KMS-11 (cell line): ENCODE results near the gene SEMA5A.

Source experiments
- H2AFZ ChIP-seq: fragments of 200-600 bp; sonication (generic); 2 replicates; pipeline ENCODE4 v1.6.1; 2016; ENCODE audit warnings: antibody characterized with exemption, mixed run types, low read depth
- H3K27ac ChIP-seq: fragments of 200-600 bp; sonication (generic); 2 replicates; pipeline ENCODE4 v1.6.1; 2016; ENCODE audit warnings: mild to moderate bottlenecking, mixed run types
- H3K27me3 ChIP-seq: fragments of 200-600 bp; sonication (generic); 2 replicates; pipeline ENCODE4 v1.6.1; 2017; ENCODE audit warnings: mild to moderate bottlenecking, low read depth, mixed run types, moderate library complexity; ENCODE audit not compliant: insufficient read depth
- H3K36me3 ChIP-seq: fragments of 200-600 bp; sonication (generic); 2 replicates; pipeline ENCODE4 v1.6.1; 2017; ENCODE audit warnings: mild to moderate bottlenecking, mixed run types; ENCODE audit not compliant: insufficient read depth
- H3K4me1 ChIP-seq: fragments of 200-600 bp; sonication (generic); 2 replicates; pipeline ENCODE4 v1.6.1; 2016; ENCODE audit warnings: mild to moderate bottlenecking, low read depth, mixed run types; ENCODE audit not compliant: poor library complexity, severe bottlenecking
- H3K4me2 ChIP-seq: fragments of 200-600 bp; sonication (generic); 2 replicates; pipeline ENCODE4 v1.7.0; 2016; ENCODE audit warnings: mild to moderate bottlenecking, mixed run types
- H3K4me3 ChIP-seq: fragments of 200-600 bp; sonication (generic); IDR thresholded peaks from 2 replicates; pipeline ENCODE4 v1.6.1; 2017; ENCODE audit warnings: low read depth, low read length, mixed read lengths; ENCODE audit not compliant: insufficient read depth
- H3K79me2 ChIP-seq: fragments of 200-600 bp; sonication (generic); 2 replicates; pipeline ENCODE4 v1.6.1; 2016; ENCODE audit warnings: low read depth, mixed run types; ENCODE audit not compliant: insufficient read depth
- H3K9ac ChIP-seq: fragments of 200-600 bp; sonication (generic); 2 replicates; pipeline ENCODE4 v1.6.1; 2016; ENCODE audit warnings: mild to moderate bottlenecking, mixed run types
- H4K20me1 ChIP-seq: fragments of 200-600 bp; sonication (generic); 2 replicates; pipeline ENCODE4 v1.6.1; 2016; ENCODE audit warnings: mild to moderate bottlenecking, mixed run types; ENCODE audit not compliant: insufficient read depth
- TF ChIP-seq, protein P1 (sequence below): fragments of 200-600 bp; sonication (generic); conservative IDR thresholded peaks from 2 replicates; pipeline ENCODE4 v1.6.1; 2017; ENCODE audit warnings: low read depth, mild to moderate bottlenecking, antibody characterized with exemption, low read length, moderate library complexity, mixed read lengths

SEMA5A gene

DNA sequence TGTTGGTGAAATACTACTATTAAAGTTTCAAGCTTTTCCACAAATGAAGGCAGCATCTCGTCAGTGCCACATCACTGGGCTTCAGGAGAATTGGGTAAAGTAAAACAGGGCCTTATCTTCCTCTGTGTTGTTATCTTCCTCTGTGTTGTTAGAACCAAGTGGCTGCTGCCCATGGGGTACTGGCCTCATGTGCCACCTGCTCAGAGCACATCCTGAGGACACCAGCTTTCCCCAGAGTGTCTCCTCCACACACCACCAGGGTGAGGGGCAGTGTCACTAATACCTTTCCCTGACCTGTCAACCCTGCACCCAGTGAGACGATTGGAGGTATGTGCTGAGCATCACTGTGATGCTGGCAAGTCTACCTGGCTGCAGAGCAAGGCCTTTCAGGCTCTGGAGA lies 499.9 kb downstream of the SEMA5A start:
- H3K9ac ChIP-seq, result no peak overlapping the region
- no peak overlapping the region for H3K27ac ChIP-seq
- H3K4me2 ChIP-seq, result no peak overlapping the region
- no peaks in the 10 kb centered on the region for H3K27me3 ChIP-seq
- no peak overlapping the region for H2AFZ ChIP-seq
- no peaks in the 10 kb centered on the region for H3K79me2 ChIP-seq
- H3K4me1 ChIP-seq, result no peaks in the 10 kb centered on the region
- H4K20me1 ChIP-seq, result no peaks in the 10 kb centered on the region
- TF ChIP-seq, protein P1, sequence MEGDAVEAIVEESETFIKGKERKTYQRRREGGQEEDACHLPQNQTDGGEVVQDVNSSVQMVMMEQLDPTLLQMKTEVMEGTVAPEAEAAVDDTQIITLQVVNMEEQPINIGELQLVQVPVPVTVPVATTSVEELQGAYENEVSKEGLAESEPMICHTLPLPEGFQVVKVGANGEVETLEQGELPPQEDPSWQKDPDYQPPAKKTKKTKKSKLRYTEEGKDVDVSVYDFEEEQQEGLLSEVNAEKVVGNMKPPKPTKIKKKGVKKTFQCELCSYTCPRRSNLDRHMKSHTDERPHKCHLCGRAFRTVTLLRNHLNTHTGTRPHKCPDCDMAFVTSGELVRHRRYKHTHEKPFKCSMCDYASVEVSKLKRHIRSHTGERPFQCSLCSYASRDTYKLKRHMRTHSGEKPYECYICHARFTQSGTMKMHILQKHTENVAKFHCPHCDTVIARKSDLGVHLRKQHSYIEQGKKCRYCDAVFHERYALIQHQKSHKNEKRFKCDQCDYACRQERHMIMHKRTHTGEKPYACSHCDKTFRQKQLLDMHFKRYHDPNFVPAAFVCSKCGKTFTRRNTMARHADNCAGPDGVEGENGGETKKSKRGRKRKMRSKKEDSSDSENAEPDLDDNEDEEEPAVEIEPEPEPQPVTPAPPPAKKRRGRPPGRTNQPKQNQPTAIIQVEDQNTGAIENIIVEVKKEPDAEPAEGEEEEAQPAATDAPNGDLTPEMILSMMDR, result no peak
- H3K36me3 ChIP-seq, result no peaks in the 10 kb centered on the region
- H3K4me3 ChIP-seq, result no peak overlapping the region

DNA sequence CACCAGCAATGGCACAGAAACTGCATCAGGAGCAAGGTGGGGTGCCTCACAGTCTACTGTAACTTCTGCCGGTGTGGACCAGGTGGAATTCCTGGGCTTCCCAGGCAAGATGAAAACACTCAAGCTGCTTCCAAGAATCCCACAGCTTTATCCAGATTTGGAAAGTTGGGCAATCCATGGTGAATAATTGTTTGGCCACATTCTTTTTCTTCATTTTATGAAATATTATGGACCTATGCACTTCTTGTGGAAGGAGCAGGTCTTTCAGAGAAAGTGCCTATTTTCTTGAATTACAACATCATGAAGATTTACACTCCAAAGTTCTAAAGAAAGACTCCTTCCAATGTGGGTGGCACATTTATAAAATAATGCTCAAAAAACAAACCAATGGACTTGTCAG lies 503.6 kb downstream of the SEMA5A start:
- no peaks in the 10 kb centered on the region for H4K20me1 ChIP-seq
- H3K36me3 ChIP-seq, result no peaks in the 10 kb centered on the region
- H3K4me2 ChIP-seq, result no peak overlapping the region
- H3K27ac ChIP-seq, result no peak overlapping the region
- no peaks in the 10 kb centered on the region for H3K4me1 ChIP-seq
- H2AFZ ChIP-seq, result no peak overlapping the region
- H3K27me3 ChIP-seq, result no peaks in the 10 kb centered on the region
- TF ChIP-seq, protein P1, result no peak
- H3K9ac ChIP-seq, result no peak overlapping the region
- H3K4me3 ChIP-seq, result no peak overlapping the region
- no peaks in the 10 kb centered on the region for H3K79me2 ChIP-seq

DNA sequence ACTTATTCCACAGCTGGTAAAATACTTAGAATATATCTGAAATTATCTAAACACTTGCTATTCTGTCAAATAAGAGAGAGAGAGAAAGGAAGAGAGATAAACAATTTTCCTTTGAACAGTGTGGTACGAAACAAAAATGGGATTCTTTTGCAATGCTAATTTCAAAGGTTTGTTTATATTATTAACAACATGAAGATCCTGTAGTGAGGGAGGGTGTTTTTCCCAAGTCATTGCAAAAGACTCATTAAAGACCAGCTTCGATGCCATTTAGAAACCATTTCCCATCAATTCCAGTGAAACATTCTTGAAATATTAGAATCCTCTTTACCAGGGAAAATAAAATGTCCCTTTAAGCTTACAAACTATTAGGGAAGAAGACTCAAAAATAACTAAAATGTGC lies 505.4 kb downstream of the SEMA5A start:
- Histone ChIP-seq H3K4me1 (no peaks in the 10 kb centered on the region), H3K9ac (no peak overlapping the region), H3K79me2 (no peaks in the 10 kb centered on the region), H4K20me1 (no peaks in the 10 kb centered on the region), H3K4me3 (no peak overlapping the region), H3K4me2 (no peak overlapping the region), H2AFZ (no peak overlapping the region), H3K27ac (no peak overlapping the region), H3K36me3 (no peaks in the 10 kb centered on the region), H3K27me3 (no peaks in the 10 kb centered on the region)
- TF ChIP-seq, protein P1, result no peak

DNA sequence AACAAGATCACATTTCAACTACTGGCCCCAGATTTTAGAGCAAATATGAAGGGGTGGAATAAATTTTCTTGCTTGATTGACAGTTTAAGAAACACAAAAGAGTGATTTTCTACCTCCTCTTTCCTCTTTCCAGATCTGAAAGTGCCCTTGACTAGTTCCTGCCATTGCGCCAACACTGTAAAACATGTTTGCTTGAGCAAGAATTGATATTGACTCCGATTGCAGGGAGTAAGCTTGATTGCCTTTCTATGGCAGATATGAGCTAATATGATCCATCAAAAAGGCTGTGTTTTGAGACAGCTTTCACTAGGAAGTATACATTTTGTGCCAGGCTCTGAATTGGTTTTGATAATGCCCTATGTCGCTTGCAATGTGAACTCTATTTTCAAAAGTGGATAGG lies 508.8 kb downstream of the SEMA5A start:
- no peaks in the 10 kb centered on the region for H3K79me2 ChIP-seq
- no peak overlapping the region for H3K4me2 ChIP-seq
- no peaks in the 10 kb centered on the region for H4K20me1 ChIP-seq
- no peak overlapping the region for H3K27ac ChIP-seq
- no peaks in the 10 kb centered on the region for H3K27me3 ChIP-seq
- H3K4me3 ChIP-seq, result no peak overlapping the region
- no peak overlapping the region for H3K9ac ChIP-seq
- H3K4me1 ChIP-seq, result no peaks in the 10 kb centered on the region
- TF ChIP-seq, protein P1, result no peak
- H2AFZ ChIP-seq, result no peak overlapping the region
- H3K36me3 ChIP-seq, result no peaks in the 10 kb centered on the region

DNA sequence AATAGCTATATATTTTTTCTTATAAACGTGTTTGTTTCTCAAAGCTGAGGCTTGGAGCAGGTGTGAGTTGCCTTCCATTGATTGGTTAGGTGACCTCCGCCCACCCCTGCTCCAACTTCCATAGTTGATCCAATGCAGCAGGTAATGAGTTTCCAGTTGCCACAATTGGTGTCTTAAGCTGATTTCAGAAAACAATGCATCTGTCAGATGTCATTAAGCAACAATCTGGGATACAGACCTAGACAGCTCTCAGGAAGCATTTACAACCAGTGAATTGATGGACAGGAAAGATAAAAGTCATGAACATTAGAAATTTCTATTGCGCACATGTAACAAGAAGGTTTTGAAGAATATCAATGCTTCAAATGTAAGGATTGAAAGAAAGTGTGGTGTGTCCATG lies 510.5 kb downstream of the SEMA5A start:
- H3K79me2 ChIP-seq, result no peaks in the 10 kb centered on the region
- H3K4me3 ChIP-seq, result no peak overlapping the region
- TF ChIP-seq, protein P1, result no peak

More for the DNA sequence above, 510.5 kb downstream of the SEMA5A start:
- H2AFZ ChIP-seq, result no peak overlapping the region
- no peaks in the 10 kb centered on the region for H4K20me1 ChIP-seq
- no peaks in the 10 kb centered on the region for H3K27me3 ChIP-seq
- H3K4me2 ChIP-seq, result no peak overlapping the region
- no peaks in the 10 kb centered on the region for H3K36me3 ChIP-seq
- no peaks in the 10 kb centered on the region for H3K4me1 ChIP-seq
- H3K27ac ChIP-seq, result no peak overlapping the region
- H3K9ac ChIP-seq, result no peak overlapping the region
